ENCODE measurements around the gene TRABD2A.

GRCh38 chr2:84807063-84807485 lies 73.8 kb downstream of the TRABD2A start:
- TF ChIP-seq EZH2 (IDR thresholded peaks at IDR 0.05; ENCODE audit: insufficient read depth, poor library complexity, severe bottlenecking) (no peak), EZH2phosphoT487 (IDR thresholded peaks at IDR 0.05; ENCODE audit: insufficient read depth, low read depth) (0 out of 2 replicates have a peak, but pooled peaks have one; percentile 26)

All from GM23248 (cell line).